Measurements from ENCODE around the gene ARAF. TPM values are rescaled to one million over a fixed set of nuclear protein-coding genes. Genes with fewer than 3 reads are reported as not detected.

ARAF gene
- total and polyA plus RNA-seq, 2 of the 4 experiments (the other 2 are of a cell fraction), result 9.1 to 52.2 TPM

GRCh38 chrX:47562615-47563243 is 1.7 kb downstream of the ARAF start:
- Histone ChIP-seq H2BK15ac (ENCODE audit: low read depth, low read length) (no peak overlapping the region), H3K9me3 (ENCODE audit: control insufficient read depth, insufficient read depth, low read length) (no peaks in the 10 kb centered on the region), H3K36me3 (ENCODE audit: control insufficient read depth, insufficient read depth, low read length) (peaks cover 18% of the 10 kb centered on the region), H3K9ac (ENCODE audit: low read depth, low read length) (no peak overlapping the region), H3K79me1 (ENCODE audit: low read depth in 1 of 2, low read length in 2 of 2) (peaks cover 12 to 40% of the 10 kb centered on the region in 2 experiments), H2BK20ac (ENCODE audit: low read depth, low read length) (no peak overlapping the region), H2AK5ac (ENCODE audit: low read depth, low read length) (no peak overlapping the region), H4K8ac (ENCODE audit: low read depth in 2 of 2, low read length in 2 of 2) (no peak overlapping the region), H2AK9ac (replicated peaks; ENCODE audit: low read depth, low read length, poor library complexity) (no peak overlapping the region), H2AFZ (replicated peaks; ENCODE audit: low read length, poor library complexity) (no peak overlapping the region), H3K27ac (ENCODE audit: insufficient read depth, low read length) (no peak overlapping the region), H3K23ac (ENCODE audit: low read depth, low read length) (no peak overlapping the region), H3K9me1 (ENCODE audit: insufficient read depth, low read length) (peaks cover 3% of the 10 kb centered on the region; the same call in 1 of the 2 replicates), H3K18ac (ENCODE audit: low read depth, low read length) (no peak overlapping the region), H3K27me3 (ENCODE audit: control insufficient read depth, insufficient read depth, low read length) (no peaks in the 10 kb centered on the region), H3K4me1 (ENCODE audit: control insufficient read depth, insufficient read depth, low read length) (0 out of 2 replicates have a peak, but pooled peaks cover 1% of the 10 kb centered on the region), H3K4me3 (ENCODE audit: insufficient read depth, low read depth, low read length) (no peak overlapping the region), H3K14ac (replicated peaks; ENCODE audit: low read depth, low read length) (no peak overlapping the region), H2BK5ac (ENCODE audit: low read depth, low read length, poor library complexity, severe bottlenecking) (no peak overlapping the region), H2BK120ac (ENCODE audit: low read depth, low read length) (no peak overlapping the region), H3K56ac (ENCODE audit: extremely low read depth, insufficient read depth, low read length) (no peak overlapping the region), H4K20me1 (ENCODE audit: insufficient read depth, low read length) (peaks cover 4% of the 10 kb centered on the region), H4K5ac (ENCODE audit: low read depth, low read length) (no peak overlapping the region), H4K91ac (ENCODE audit: insufficient read depth, low read depth, low read length) (no peak overlapping the region), H3K4ac (ENCODE audit: low read depth, low read length) (no peak overlapping the region), H3K4me2 (ENCODE audit: low read depth, low read length) (no peak overlapping the region)
- intact Hi-C loops (cut with micrococcal nuclease), result loop anchor here (1.0 to 5.0 kb wide), 2 partner anchors 82 to 465 kb away; no protein-coding TSS in a partner anchor
- TF ChIP-seq MXI1 (IDR thresholded peaks at IDR 0.05; ENCODE audit: borderline replicate concordance, low read depth, low read length) (no peak), MAZ (IDR thresholded peaks at IDR 0.05; ENCODE audit: borderline replicate concordance, low read depth, low read length) (no peak), RFX5 (IDR thresholded peaks at IDR 0.05; ENCODE audit: low read depth, low read length) (no peak), FOS (IDR thresholded peaks at IDR 0.05; ENCODE audit: low read depth, low read length) (no peak), RAD21 (IDR thresholded peaks at IDR 0.05; ENCODE audit: low read length) (peak; percentile 57), RCOR1 (IDR thresholded peaks at IDR 0.05; ENCODE audit: insufficient replicate concordance, low read length) (no peak), CEBPB (IDR thresholded peaks at IDR 0.05; ENCODE audit: low read depth, low read length) (no peak), POLR2A (IDR thresholded peaks at IDR 0.05; ENCODE audit: low read depth, low read length) (no peak), NFE2L2 (IDR thresholded peaks at IDR 0.05; ENCODE audit: low read depth, low read length) (no peak), CTCF (conservative IDR thresholded peaks at IDR 0.05; ENCODE audit: low read depth, low read length) (peak; percentile 53), MAFK (IDR thresholded peaks at IDR 0.05; ENCODE audit: low read depth, low read length) (no peak), ELK1 (IDR thresholded peaks at IDR 0.05; ENCODE audit: borderline replicate concordance, low read depth, low read length) (no peak), SMC3 (IDR thresholded peaks at IDR 0.05; ENCODE audit: low read depth, low read length) (peak; percentile 42; the same call in 1 of the 2 replicates), USF2 (IDR thresholded peaks at IDR 0.05; ENCODE audit: low read depth, low read length) (no peak)
- BruUV-seq (replicated peaks), result no TSS peak
- ChIA-PET CTCF (interaction anchor here (0.6 kb wide), 1 partner anchor 270 kb away, joined by 3 read pairs; no protein-coding TSS in a partner anchor), POLR2A (ENCODE audit: unreplicated experiment) (no interaction called here)
- ATAC-seq (ENCODE audit: low read depth) (no peak), DNase-seq (no peak)
- 83% methylated on average over 7 of the region's 13 CpGs; no CpG with 5 or more reads in 1 of the 2 experiments for WGBS, 2 experiments (ENCODE audit: extremely low coverage in 2 of 2, insufficient read length in 1 of 2)
- in situ Hi-C loops (cut with MboI; ENCODE audit: low sequenced_read_pairs), result loop anchor here (5.0 kb wide), 1 partner anchor 85 kb away; no protein-coding TSS in a partner anchor
- dilution Hi-C loops (cut with HindIII; ENCODE audit: low sequenced_read_pairs, unreplicated experiment), result no loop called here
